NCI-H2196 (cell line): ENCODE measurements around the gene PDYN.

Experiments used
- DNase-seq: peaks from one replicate; lab custom pipeline; 2025; ENCODE audit not compliant: unreplicated experiment; lab: John Stamatoyannopoulos, UW

PDYN gene

DNA sequence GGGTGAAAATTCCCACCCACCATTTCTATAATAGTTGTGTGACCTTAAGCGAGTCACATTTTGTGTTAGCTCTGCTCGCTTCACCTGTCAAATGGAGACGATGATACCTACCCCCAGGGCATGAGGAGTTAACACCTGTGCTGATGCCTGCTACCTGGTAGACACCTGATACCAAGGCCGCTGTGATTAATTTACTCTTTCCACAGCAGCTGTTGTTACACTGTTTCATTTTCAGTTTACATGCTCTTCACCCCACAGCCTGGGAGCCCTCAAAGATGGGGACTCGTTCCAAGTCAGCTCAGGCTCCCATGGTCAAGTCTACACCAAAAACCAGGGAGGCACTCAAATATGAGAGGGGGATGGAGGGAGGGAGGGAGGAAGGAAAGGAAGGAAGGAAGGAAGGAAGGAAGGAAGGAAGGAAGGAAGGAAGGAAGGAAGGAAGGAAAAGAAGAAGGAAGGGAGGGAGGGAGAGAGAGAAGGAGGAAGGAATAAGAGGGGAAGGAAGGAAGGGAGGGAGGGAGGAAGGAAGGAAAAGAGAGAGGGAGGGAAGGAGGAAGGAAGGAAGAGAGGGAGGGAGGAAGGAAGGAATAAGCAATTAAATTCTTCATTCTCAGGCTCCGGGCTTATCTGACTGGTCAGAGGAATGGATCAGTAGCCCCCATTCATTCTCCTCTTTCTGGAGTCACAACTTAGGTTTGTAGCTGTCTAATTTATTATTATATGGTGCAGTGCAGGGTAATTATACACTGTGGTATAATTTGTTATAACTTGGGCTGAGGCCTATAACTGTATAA, 40.9 kb downstream of the PDYN start:
- DNase-seq, result peak; percentile 35

DNA sequence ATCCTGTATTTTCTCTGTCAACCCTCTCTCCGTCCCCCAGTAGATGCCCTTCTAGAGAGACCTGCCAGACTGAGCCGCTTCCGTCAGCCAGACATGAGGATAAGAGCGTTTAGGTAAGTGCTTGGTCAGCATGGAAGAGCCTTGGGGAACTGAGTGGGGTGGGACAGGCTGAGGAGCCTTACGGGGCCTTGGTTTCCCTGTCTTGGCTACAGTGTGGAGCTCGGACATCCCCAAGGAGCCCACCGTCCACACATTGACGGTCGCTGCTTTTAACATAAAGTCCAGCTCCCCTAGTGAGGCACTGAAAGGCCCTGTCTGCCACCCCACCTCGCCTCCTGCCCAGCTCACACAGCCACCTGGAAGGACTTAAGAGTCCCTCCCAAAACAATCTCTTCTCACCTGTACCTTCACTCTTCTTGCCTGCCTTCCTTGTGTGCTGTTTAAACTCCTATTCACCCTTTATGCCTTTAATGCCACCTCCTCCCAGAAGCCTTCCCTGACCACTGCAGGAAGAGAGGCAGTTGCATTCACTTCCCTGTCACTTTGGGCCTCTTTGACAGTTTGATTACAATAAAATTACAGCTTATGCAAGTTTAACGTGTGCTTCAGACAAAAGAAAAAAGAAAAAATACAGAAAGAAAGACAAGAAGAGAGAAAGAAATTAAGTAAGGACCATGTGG, 42.3 kb downstream of the PDYN start:
- DNase-seq, result no peak

DNA sequence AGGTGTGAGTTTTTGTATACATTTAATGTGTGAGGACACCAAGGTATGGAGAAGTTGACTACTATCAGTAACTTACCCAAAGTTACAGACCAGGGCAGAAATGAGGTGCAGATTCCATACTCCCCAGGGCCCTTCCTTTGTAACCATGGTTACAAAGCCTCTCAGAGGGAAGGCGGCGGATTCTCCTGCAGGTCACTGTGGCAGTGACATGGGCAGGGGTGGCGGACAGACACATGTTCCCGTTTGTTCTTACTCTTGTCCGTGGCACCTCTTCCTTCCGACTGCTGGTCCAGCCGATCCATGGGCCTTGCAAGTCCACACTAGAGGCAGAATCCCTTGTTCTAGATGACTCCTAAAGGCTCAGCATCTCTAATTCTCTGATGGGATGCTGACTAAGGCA, 43.0 kb downstream of the PDYN start:
- no peak for DNase-seq

DNA sequence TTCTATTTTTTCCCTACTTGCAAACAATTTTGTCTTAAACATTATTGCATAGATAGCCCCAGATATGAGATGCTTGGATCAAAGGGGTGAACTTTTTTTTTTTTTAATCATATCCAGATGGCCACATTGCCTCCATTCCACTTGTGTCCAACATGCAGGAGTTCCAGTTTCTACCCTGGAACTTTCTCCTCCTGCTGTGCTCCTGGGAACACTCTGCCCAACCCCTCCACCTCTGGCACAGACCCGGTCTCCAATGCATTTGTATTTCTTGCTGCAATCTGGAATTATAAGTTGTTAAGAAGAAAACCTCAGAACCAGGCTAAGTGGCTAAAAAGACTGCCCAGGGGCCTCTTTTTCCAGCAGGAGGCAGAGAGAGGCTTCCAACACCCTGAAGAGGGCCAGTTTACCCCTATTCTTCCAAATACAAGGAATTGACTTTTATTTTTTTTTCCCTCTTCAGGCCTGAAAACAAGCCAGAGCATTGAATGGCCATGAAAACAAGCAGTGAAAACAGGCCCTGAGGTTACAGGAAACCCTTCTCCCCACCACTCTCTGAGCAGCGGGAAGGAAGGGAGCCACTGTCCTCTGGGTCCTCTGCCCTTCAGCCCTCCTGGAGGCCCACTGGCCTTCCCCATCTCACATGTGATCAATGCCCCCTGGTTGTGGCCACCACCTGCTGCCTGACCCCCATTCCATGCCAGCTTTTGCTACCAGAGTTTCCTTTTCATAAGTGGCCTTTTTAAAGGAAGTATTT, 44.3 kb downstream of the PDYN start:
- no peak for DNase-seq

DNA sequence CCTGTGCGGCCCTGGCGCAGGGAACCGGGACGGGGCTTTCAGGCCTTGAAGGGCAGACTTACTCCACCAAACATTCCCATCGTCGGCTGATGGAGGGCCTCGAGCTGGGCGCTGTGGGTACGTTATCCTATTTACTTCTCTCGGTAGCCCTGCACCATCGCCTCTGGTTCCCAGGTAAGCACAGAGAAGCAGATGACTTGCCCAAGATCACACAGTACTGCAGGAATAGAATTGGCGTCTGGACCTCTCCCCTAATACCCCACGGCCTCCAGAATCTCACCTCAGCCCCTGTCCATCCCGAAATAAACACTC, 46.4 kb downstream of the PDYN start:
- no peak for DNase-seq

DNA sequence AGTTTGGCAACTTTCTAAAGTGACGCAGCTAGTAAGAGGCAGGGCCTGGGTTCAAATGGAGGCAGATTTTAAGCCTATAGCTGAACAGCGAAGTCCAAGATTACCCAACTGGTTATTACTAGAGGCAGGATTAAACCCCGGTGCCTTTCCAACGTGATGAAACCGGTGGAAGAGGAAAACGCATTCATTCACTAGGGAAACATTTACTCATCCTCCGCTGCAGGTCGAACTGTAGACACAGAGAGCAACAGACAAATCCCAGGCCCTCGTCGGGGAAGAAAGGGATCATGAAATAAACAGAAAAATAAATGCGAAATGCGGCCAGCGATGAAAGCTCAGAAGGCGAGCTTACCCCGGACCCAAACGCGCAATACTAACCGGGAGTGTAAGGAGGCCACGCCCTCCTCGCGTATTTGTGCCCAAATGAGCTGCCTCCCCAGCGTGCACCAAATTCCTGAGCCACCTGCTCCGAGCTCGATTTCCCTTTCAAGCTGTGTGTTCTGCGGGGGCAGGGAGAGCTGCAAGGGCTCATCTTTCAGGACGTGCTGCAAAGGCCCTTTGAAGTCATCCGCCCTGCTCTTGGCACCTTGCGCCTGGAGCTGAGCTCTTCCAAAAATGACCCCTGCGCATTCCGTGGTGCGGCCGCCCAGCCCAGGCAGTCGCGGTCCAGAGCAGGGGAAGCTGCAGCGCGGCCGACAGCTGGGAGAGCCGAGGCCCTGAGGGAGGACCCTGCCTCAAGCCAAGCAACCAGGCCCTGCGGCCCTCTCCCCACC, 46.9 kb downstream of the PDYN start:
- DNase-seq, result peak; percentile 55

DNA sequence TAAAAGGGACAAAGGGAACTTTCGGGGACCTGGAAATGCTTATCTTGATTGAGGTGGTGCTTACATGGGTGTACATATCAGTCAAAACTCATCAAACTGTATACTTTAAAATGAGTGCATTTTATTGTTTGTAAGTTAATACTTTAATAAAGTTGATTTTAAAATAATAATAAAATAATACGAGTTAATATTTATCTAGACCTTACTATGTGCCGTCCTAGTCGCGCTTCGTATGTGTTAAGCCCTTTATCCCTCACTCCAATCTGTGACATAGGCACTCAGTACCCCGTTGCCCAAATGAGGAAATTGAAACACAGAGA, 47.5 kb downstream of the PDYN start:
- DNase-seq, result no peak

DNA sequence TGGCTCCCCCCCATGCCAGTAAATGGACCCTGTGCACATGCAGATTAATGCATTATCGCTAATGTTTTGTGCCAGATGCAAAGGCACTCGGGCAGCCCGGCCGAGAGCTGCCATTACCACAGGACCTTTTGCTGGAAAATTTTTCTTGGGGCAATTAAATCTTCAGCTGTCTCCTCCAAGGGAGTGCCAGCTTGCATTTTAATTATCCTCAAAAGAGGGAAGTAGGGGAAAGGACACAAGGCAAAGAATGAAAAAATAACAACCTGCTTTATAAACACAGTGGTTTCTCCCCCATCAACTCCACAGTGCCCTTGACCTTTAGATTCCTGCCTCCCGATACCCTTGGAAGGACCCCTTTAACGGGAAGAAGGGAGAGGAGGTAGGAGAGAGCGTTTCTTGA, 48.2 kb downstream of the PDYN start:
- no peak for DNase-seq

DNA sequence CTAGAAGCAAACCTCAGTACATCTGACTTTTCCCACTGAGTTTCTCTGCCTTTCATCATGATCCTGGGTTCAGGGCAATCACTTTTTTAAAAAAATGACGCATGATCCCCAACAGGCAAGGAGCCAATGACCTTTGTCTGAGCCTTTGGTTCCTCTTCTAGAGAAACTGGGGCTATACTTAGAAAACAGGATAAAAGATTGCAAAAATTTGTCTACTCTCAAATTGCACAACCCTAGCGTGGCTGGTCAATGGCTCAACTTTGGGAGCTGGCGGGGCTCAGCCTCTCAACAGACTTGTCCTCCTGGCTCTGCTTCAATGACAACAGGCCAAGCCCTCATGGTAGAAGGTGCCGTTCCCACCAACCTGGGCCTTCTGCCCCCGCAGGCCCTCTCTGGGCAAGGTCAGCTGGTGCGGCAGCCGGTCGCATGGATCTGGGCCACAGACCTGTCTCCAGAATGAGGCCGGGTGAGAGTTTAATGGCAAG, 48.7 kb downstream of the PDYN start:
- no peak for DNase-seq

DNA sequence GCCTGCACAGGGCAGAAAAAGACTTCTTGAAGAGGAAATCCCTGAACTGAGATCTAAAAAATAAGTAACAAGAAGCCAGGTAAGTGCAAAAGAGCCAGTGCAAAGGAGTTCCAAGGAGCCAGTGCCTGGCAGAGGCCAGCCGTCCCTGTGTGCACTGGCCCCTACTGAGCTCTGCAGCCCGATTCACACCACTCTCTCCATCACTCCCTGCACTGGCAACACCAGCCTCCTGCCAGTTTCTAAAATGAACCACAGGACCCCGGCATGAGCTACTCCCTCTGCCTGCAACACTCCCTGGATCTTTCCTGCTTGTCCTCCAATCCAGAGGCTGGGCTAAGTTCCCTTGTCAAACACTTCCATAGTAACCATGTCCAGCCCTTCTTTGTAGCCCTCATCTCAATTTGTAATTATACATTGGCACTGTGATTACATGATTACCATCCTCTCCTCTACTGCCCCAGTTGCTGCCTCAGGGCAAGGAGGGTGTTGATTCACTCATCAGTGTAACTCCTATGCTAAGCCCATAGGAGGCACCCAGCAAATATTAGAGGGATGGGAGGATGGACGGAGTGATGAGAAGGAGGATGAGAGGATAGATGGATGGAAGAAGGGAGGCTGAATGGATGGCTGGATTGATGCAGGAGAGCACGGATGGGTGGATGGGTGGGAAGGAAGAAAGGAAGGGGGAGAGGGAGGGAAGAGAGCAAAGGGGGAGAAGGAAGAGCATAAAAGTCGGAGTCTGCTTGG, 49.3 kb downstream of the PDYN start:
- no peak for DNase-seq

DNA sequence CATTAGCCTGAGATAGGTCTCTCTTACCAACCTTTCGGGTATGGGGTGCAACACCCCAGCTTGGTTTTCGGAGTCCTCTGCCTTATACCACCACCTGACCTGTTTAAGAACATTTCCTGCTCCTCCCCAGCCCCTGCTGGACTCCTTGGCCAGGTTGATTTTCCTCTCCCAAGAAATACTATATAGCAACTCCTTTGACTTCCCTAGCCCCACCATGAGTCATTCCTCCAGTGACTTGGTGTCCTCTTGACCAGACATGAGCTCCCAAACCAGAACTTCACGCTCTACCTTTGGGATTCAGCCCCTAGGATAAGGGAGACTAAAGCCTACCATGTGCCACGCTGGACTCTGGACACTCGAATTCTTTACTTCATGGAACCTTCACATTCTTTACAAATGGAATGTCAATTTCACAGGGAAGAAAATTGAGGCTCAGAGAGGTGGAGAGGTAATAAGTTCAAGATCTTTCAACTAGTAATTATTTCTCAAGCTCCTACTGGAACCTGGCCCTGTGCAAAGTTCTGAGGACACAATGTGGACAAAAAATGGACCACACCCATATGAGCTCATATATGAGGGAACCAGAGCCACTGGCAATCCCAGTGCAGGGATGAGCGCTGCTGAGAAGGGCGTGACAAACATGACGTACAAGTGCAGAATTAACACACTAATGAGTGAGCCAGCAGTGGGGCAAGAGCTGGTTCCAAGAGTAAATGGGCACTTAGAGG, 50.4 kb downstream of the PDYN start:
- no peak for DNase-seq

DNA sequence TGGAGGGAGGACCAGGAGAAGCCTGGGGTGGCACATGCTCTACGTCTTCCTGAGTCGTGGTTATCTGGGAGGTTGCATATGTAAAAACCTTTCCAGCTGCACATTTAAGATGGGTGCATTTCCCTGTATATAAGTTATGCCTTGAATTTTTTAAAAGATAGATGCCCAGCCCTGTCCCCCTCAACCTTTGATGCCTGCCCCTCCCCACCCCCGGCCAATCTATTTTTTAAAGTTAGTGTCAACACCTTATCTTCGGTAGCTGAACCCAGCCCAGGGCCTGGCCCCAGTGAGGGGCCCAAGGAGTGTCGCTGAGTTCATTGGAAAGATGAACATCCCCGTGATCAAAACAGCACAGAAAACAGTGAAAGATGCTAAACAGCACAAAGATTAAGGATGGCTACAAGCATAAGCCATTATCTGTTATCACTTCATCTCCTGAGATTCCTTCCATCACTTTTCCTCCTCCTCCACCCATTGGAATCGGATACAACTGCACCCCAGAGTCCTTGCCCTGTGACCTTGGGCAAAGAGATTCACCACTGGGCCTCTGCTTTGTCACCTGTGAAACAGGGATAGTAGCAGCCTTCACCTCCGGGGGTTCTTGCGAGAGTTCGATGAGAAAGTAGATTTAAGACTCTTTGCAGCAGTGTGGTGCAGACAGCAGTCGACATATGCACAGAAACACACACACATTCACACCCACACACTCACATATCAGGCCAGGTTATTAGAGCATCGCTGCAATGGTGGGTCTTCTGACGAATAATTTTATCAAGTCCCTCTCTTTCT, 51.2 kb downstream of the PDYN start:
- DNase-seq, result no peak

DNA sequence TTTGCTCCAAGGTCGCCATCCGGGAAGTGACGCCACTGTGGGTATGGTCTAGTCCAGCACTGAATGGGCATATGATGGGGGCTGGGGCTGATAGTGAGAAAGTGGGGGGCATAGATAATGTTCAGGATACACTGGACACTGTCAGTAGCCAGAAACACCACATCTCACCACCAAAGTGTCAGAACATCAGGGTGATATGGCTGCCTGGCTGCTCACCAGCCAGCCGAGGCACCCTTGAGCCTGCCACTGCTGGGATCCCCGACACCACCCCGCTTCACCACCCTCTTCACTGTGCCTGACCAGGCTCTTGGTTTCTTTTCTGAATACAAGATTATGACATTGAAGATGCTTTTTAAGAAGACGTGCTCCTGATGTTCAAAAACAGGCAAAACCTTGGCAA, 51.8 kb downstream of the PDYN start:
- no peak for DNase-seq

DNA sequence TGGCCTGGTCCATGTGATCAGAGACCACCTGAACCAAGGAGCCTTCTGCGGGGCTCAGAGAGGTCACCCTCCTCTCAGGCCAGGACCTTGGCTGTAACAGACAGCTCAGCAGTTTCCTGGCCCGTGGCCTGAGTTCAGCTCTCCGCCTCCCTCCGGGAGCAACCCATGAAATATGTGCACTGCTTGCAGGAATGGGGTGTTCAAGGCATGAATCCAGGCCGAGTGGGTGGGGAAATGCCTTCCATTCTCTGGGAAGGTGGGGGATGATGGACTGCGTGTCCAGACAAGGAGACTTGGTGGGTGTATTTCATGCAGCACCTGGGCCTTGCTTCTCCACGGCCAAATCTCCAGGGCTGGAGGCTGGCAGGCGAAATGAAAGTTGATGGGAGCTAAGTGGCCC, 52.6 kb downstream of the PDYN start:
- no peak for DNase-seq

DNA sequence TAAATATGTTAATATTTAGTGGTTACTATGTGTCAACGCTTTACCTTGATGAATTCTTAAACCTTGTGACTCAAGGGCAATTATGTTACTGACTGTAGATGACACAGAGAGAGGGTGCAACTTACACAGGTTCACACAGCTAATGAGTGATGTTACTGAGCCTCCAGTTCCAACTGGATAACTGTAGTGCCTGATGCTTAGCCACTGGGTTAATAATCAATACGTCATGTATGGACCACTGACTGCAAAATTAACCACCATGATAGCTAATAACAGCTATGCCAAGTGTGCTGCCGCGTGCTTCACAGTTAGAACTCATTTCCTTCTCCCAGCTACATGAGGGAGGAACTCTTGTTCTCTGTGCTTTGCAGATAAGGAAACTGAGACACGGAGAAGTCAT, 53.3 kb downstream of the PDYN start:
- no peak for DNase-seq

DNA sequence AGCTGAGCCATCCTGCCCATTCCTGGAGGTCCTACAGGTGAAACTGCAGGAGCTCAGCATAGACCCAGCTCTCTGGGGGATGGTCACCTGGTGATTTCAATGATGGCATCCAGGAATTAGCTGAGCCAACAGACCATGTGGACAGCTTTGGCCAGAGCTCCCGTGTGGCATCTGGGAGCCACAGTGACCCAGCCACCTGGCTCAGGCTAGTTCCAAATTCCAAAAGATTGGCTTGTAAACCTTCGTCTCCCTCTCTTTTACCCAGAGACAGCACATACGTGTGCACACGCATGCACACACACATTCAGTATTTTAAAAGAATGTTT, 54.6 kb downstream of the PDYN start:
- no peak for DNase-seq

DNA sequence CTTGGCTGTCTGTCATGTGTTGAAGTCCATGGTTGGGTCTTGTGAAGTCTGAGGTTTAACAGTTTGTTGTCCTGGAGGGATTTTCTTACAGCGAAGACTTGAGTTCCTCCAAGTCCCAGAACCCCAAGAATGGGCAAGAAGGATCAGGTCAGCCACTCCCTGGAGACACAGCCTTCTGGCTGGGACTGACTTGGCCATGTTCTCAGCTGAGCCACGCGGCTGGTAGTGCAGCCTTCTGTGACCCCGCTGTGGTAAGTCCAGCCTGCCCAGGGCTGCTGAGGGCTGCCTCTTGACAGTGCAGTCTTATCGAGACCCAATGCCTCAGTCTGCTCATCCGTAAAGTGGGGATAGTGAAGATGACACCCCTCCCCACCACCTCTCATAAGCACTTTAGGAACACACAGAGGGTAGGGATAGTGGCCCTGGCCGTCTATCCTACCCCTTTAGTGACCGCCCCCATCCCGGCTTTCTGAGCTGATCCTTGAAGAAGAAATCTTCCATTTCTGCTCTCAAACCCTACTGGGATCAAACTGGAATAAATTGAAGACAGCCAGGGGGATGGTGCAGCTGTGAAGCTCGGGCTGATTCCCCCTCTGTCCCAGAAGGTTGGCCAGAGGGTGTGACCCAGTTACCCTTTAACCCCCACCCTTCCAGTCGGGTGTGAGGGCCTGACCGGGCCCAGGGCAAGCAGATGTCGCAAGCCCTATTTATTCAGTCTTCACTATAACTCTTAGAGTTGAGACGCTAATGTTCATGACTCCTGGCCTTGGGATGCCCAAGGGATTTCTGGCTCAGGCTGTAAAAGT, 55.2 kb downstream of the PDYN start:
- DNase-seq, result no peak

DNA sequence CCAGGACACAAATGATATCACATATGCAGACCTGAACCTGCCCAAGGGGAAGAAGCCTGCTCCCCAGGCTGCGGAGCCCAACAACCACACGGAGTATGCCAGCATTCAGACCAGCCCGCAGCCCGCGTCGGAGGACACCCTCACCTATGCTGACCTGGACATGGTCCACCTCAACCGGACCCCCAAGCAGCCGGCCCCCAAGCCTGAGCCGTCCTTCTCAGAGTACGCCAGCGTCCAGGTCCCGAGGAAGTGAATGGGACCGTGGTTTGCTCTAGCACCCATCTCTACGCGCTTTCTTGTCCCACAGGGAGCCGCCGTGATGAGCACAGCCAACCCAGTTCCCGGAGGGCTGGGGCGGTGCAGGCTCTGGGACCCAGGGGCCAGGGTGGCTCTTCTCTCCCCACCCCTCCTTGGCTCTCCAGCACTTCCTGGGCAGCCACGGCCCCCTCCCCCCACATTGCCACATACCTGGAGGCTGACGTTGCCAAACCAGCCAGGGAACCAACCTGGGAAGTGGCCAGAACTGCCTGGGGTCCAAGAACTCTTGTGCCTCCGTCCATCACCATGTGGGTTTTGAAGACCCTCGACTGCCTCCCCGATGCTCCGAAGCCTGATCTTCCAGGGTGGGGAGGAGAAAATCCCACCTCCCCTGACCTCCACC, 56.4 kb downstream of the PDYN start:
- no peak for DNase-seq
